Neural progenitor cell (in vitro differentiated cells): ENCODE results near the gene PLXDC2. TPM values are rescaled to one million over a fixed set of nuclear protein-coding genes. Genes with fewer than 3 reads are reported as not detected.

Experiments used
- DNase-seq: peaks from one replicate; pipeline ENCODE4 v3.0.0-alpha.2; 2016; ENCODE audit warnings: low spot score
- H2AFZ ChIP-seq: fragments of 200-600 bp; sonication (generic); replicated peaks from 2 replicates; pipeline ENCODE4 v1.6.1; 2016; ENCODE audit warnings: antibody characterized with exemption
- H3F3A ChIP-seq: fragments of 200-600 bp; sonication (generic); 2 replicates; pipeline ENCODE4 v1.6.1; 2016; ENCODE audit warnings: antibody characterized with exemption, low read depth
- H3K27ac ChIP-seq: fragments of 200-600 bp; sonication (generic); 2 replicates; pipeline ENCODE4 v1.5.1; 2016; ENCODE audit warnings: mild to moderate bottlenecking
- H3K27me3 ChIP-seq: fragments of 200-600 bp; sonication (generic); 2 replicates; pipeline ENCODE4 v1.6.1; 2016; ENCODE audit warnings: mild to moderate bottlenecking, moderate library complexity
- H3K36me3 ChIP-seq: fragments of 200-600 bp; sonication (generic); 2 replicates; pipeline ENCODE4 v1.5.1; 2016
- H3K4me1 ChIP-seq: fragments of 200-600 bp; sonication (generic); 2 replicates; pipeline ENCODE4 v1.6.1; 2016; ENCODE audit warnings: mixed run types
- H3K4me2 ChIP-seq: fragments of 200-600 bp; sonication (generic); 2 replicates; pipeline ENCODE4 v1.6.1; 2016
- H3K4me3 ChIP-seq: fragments of 200-600 bp; sonication (generic); 2 replicates; pipeline ENCODE4 v1.5.1; 2016
- H3K79me2 ChIP-seq: fragments of 200-600 bp; sonication (generic); 2 replicates; pipeline ENCODE4 v1.6.1; 2016; ENCODE audit warnings: low read depth
- H3K9ac ChIP-seq: fragments of 200-600 bp; sonication (generic); 2 replicates; pipeline ENCODE4 v1.6.1; 2016
- H3K9me3 ChIP-seq: fragments of 200-600 bp; sonication (generic); 2 replicates; pipeline ENCODE4 v1.5.1; 2016; ENCODE audit warnings: low read depth
- H4K20me1 ChIP-seq: fragments of 200-600 bp; sonication (generic); 2 replicates; pipeline ENCODE4 v1.6.1; 2016; ENCODE audit warnings: low read depth
- H3K27ac Mint-ChIP-seq: 3 replicates; pipeline ENCODE4 v1.8.0; 2021; ENCODE audit warnings: mixed read lengths
- H3K27me3 Mint-ChIP-seq: 2 replicates; pipeline ENCODE4 v1.8.0; 2022; ENCODE audit warnings: low read depth, mild to moderate bottlenecking, inconsistent platforms, moderate library complexity, mixed read lengths; ENCODE audit not compliant: insufficient read depth
- H3K36me3 Mint-ChIP-seq: 3 replicates; pipeline ENCODE4 v1.8.0; 2021; ENCODE audit warnings: mixed read lengths
- H3K4me1 Mint-ChIP-seq: 3 replicates; pipeline ENCODE4 v1.8.0; 2021; ENCODE audit warnings: mixed read lengths
- H3K4me3 Mint-ChIP-seq: 3 replicates; pipeline ENCODE4 v1.8.0; 2021; ENCODE audit warnings: mild to moderate bottlenecking, moderate library complexity, mixed read lengths
- H3K9me3 Mint-ChIP-seq: 3 replicates; pipeline ENCODE4 v1.8.0; 2020; ENCODE audit warnings: mixed read lengths
- EZH2 ChIP-seq: fragments of 200-600 bp; sonication (generic); IDR thresholded peaks from 2 replicates; pipeline ENCODE4 v1.6.1; 2017; ENCODE audit warnings: antibody characterized with exemption, mild to moderate bottlenecking, moderate library complexity
- EZH2phosphoT487 ChIP-seq: fragments of 200-600 bp; sonication (generic); IDR thresholded peaks from 2 replicates; pipeline ENCODE4 v1.6.1; 2017; ENCODE audit warnings: antibody characterized with exemption
- total RNA-seq: library from RNA; depleted of rRNA; stranded (reverse); fragments of >200 nt; gene quantifications from 2 replicates; pipeline ENCODE4 v1.2.3, GENCODE V29; 2015; ENCODE audit warnings: low replicate concordance
- TF ChIP-seq, protein P1 (sequence below): fragments of 200-600 bp; sonication (generic); IDR thresholded peaks from 2 replicates; pipeline ENCODE4 v1.5.1; 2017; ENCODE audit warnings: antibody characterized with exemption, mild to moderate bottlenecking

PLXDC2 gene
- total RNA-seq, 1 donor from 2014 or later: 44.2 TPM

DNA sequence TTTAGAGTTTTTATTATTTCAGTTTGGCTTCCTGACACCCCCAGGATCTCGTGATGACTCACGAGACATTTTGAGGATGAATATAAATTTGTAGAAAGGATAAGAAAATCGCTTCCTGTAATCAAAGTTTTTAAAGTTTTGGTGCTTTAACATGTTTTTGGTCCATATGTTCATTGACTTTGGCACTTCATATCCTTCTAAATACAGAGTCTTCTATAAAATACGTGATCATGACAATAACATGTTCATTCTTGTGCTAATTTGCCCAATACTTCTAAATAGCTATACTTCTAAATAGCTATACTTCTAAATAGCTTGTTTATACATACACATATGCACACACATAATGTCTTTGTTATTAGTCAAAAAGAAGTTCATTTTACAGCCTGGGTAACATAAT lies 341.9 kb downstream of the PLXDC2 start:
- H2AFZ ChIP-seq: no peak overlapping the region
- Mint-ChIP-seq H3K4me3 (no peak overlapping the region), H3K36me3 (peaks cover 4% of the 10 kb centered on the region), H3K27ac (no peak overlapping the region), H3K27me3 (no peaks in the 10 kb centered on the region), H3K9me3 (no peaks in the 10 kb centered on the region), H3K4me1 (peaks cover 8% of the 10 kb centered on the region)
- H3K27me3 ChIP-seq: no peaks in the 10 kb centered on the region
- no peaks in the 10 kb centered on the region for H3F3A ChIP-seq
- no peak overlapping the region for H3K9ac ChIP-seq
- H3K36me3 ChIP-seq: no peaks in the 10 kb centered on the region
- no peaks in the 10 kb centered on the region for H3K79me2 ChIP-seq
- TF ChIP-seq, protein P1, sequence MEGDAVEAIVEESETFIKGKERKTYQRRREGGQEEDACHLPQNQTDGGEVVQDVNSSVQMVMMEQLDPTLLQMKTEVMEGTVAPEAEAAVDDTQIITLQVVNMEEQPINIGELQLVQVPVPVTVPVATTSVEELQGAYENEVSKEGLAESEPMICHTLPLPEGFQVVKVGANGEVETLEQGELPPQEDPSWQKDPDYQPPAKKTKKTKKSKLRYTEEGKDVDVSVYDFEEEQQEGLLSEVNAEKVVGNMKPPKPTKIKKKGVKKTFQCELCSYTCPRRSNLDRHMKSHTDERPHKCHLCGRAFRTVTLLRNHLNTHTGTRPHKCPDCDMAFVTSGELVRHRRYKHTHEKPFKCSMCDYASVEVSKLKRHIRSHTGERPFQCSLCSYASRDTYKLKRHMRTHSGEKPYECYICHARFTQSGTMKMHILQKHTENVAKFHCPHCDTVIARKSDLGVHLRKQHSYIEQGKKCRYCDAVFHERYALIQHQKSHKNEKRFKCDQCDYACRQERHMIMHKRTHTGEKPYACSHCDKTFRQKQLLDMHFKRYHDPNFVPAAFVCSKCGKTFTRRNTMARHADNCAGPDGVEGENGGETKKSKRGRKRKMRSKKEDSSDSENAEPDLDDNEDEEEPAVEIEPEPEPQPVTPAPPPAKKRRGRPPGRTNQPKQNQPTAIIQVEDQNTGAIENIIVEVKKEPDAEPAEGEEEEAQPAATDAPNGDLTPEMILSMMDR: no peak
- no peak for TF ChIP-seq EZH2phosphoT487
- TF ChIP-seq EZH2: no peak
- no peak overlapping the region for H3K4me2 ChIP-seq
- no peak for DNase-seq
- H3K4me1 ChIP-seq: peaks cover 8% of the 10 kb centered on the region
- no peak overlapping the region for H3K4me3 ChIP-seq
- H3K27ac ChIP-seq: no peak overlapping the region
- H4K20me1 ChIP-seq: no peaks in the 10 kb centered on the region
- no peaks in the 10 kb centered on the region for H3K9me3 ChIP-seq

DNA sequence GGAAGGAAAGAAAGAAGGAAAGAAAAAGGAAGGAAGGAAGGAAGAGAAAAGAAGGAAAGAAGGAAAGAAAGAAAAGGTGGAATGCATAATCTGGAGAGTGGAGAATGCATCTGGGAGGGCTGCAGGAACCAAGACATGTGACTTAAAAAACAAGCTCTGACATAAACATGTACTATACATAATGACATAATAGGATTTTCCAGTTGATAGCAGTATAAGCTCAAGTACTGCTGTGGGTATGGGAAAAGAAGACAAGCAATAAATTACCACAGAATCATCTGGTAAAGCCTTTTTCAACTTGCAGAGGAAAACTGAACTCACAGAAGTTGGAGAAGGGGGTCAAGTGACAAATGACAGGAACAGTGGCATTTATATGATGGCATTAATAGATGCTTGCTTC lies 345.9 kb downstream of the PLXDC2 start:
- no peak overlapping the region for H3K4me3 Mint-ChIP-seq
- H3K9me3 ChIP-seq: no peaks in the 10 kb centered on the region
- H3K4me1 Mint-ChIP-seq: peaks cover 23% of the 10 kb centered on the region
- no peaks in the 10 kb centered on the region for H3K9me3 Mint-ChIP-seq
- H2AFZ ChIP-seq: no peak overlapping the region
- H3K27ac Mint-ChIP-seq: no peak overlapping the region
- no peaks in the 10 kb centered on the region for H3K79me2 ChIP-seq
- H3K4me1 ChIP-seq: peaks cover 23% of the 10 kb centered on the region
- no peaks in the 10 kb centered on the region for H3F3A ChIP-seq
- peaks cover 7% of the 10 kb centered on the region for H3K36me3 Mint-ChIP-seq
- no peaks in the 10 kb centered on the region for H3K27me3 Mint-ChIP-seq
- no peak overlapping the region for H3K9ac ChIP-seq
- no peak overlapping the region for H3K27ac ChIP-seq
- H3K4me2 ChIP-seq: no peak overlapping the region
- no peak for DNase-seq
- H3K27me3 ChIP-seq: no peaks in the 10 kb centered on the region
- TF ChIP-seq EZH2 (no peak), EZH2phosphoT487 (no peak)
- TF ChIP-seq, protein P1: no peak
- no peak overlapping the region for H3K4me3 ChIP-seq
- no peaks in the 10 kb centered on the region for H4K20me1 ChIP-seq
- H3K36me3 ChIP-seq: no peaks in the 10 kb centered on the region

DNA sequence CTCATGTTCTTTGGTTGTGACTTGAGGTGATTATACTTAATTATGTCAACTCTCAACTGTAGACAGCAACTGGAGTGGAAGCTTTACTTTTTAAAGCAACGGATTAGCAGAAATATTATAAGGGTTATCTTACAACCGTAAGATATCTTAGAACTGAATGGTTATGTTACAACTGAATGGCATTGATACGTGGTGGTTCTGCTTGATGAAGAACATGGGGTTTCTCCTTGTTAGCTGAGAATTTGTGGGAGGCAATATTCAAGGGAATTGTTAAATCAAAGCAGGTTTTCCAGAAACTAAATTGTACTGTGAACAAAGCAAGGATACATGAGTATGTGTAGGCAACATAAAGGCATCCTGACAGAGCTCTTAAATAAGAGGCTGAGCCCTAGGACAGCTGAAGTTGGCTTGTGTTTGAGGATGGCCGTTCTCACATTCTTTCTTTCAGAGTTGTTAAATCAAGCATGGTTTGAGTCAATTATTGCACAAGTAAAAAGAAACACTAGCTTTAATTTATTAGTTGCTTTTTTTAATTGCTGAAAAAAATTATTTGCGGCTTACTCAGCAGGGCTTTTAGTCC lies 350.0 kb downstream of the PLXDC2 start:
- H3K79me2 ChIP-seq: no peaks in the 10 kb centered on the region
- no peaks in the 10 kb centered on the region for H3K27me3 ChIP-seq
- H3K27ac ChIP-seq: peak overlapping the region; percentile 68
- no peak overlapping the region for H2AFZ ChIP-seq
- DNase-seq: peak; percentile 56
- Mint-ChIP-seq H3K27ac (no peak overlapping the region), H3K4me1 (peaks cover 30% of the 10 kb centered on the region), H3K4me3 (no peak overlapping the region), H3K9me3 (no peaks in the 10 kb centered on the region), H3K36me3 (peaks cover 5% of the 10 kb centered on the region), H3K27me3 (no peaks in the 10 kb centered on the region)
- no peak overlapping the region for H3K4me3 ChIP-seq
- H3K4me2 ChIP-seq: peak overlapping the region; percentile 62
- no peak overlapping the region for H3K9ac ChIP-seq
- peaks cover 40% of the 10 kb centered on the region for H3K4me1 ChIP-seq
- H4K20me1 ChIP-seq: no peaks in the 10 kb centered on the region
- H3K9me3 ChIP-seq: no peaks in the 10 kb centered on the region
- no peaks in the 10 kb centered on the region for H3K36me3 ChIP-seq
- TF ChIP-seq EZH2 (no peak), EZH2phosphoT487 (no peak)
- TF ChIP-seq, protein P1: no peak
- no peaks in the 10 kb centered on the region for H3F3A ChIP-seq
